OCI-LY7 (cell line): ENCODE data around the gene NUDT14.

Experiments used
- CTCF ChIP-seq: fragments of 200-600 bp; sonication (generic); conservative IDR thresholded peaks from 2 replicates; pipeline ENCODE4 v1.5.1; 2014; ENCODE audit warnings: mild to moderate bottlenecking, antibody characterized with exemption, low read length, moderate library complexity, mixed read lengths
- EZH2phosphoT487 ChIP-seq: fragments of 200-600 bp; sonication (generic); IDR thresholded peaks from 2 replicates; pipeline ENCODE4 v1.6.1; 2018; ENCODE audit warnings: low read depth, borderline replicate concordance, mild to moderate bottlenecking, mixed run types, antibody characterized with exemption, low read length, moderate library complexity, mixed read lengths

GRCh38 chr14:105166571-105167302 lies 14.4 kb downstream of the NUDT14 start:
- TF ChIP-seq CTCF (no peak), EZH2phosphoT487 (no peak)
